K562 (cell line): ENCODE measurements around the gene PRPF8. TPM values are rescaled to one million over a fixed set of nuclear protein-coding genes. Genes with fewer than 3 reads are reported as not detected.
"Not testable (repeated sequence)": the region's sequence is repeated elsewhere in the genome, so short reads cannot be mapped to it uniquely, and the experiment has no call there.

Source experiments
- ATAC-seq: fragments of 200-7000 bp; cut with Tn5 transposase; 3 replicates; pipeline ENCODE4 v1.9.1; 2020; ENCODE audit warnings: moderate library complexity
- BruUV-seq: library from RNA; stranded (reverse); fragments of 400-500 nt; replicated peaks from 2 replicates; lab custom pipeline; 2021; lab: Mats Ljungman, UMichigan
- CTCF ChIA-PET: fragments of 300-600 bp; formaldehyde crosslinking; extraction: SDS; loops from one replicate; lab custom pipeline; 2021; ENCODE audit warnings: low intra/inter-chr PET ratio; lab: Yijun Ruan, JAX
- POLR2A ChIA-PET: fragments of 300-600, 350-650 bp; sonication (Branson Sonifier 250); formaldehyde crosslinking; extraction: SDS; loops from one replicate; lab custom pipeline; 2021; ENCODE audit warnings: antibody characterized with exemption, inconsistent platforms; lab: Yijun Ruan, JAX
- DNase-seq, 4 experiments: peaks; one replicate each; pipeline versions ENCODE4 v3.0.0 to v3.0.0-alpha.2; 2011 to 2018; ENCODE audit warnings: low spot score in 3 of 4, mixed read lengths in 3 of 4; ENCODE audit errors: extremely low read depth in 1 of 4
- FAIRE-seq: peaks from 2 replicates; lab custom pipeline; 2011; peaks lifted over from hg19 to GRCh38; lab: Jason Lieb, UNC
- H2AFZ ChIP-seq: 2 replicates; pipeline ENCODE4 v1.6.0; 2011; ENCODE audit warnings: low read depth, low read length, control low read depth, inconsistent platforms
- H3K27ac ChIP-seq: fragments of 200-600 bp; 3 replicates; pipeline ENCODE4 v1.8.0; 2011; ENCODE audit warnings: low read depth, mild to moderate bottlenecking, control low read depth, inconsistent platforms, low read length, moderate library complexity, mixed read lengths; ENCODE audit errors: extremely low read depth
- H3K27me3 ChIP-seq, 2 experiments: fragments of 300-600 bp in 1 of 2; 2 replicates in 1 of 2; 3 replicates in 1 of 2; pipeline versions ENCODE4 v1.6.0 to v1.8.0; 2011; ENCODE audit warnings: inconsistent platforms in 2 of 2, low read length in 2 of 2, mild to moderate bottlenecking in 1 of 2, mixed read lengths in 1 of 2, moderate library complexity in 1 of 2; ENCODE audit not compliant: control insufficient read depth in 2 of 2, insufficient read depth in 2 of 2
- H3K36me3 ChIP-seq: fragments of 300-600 bp; 3 replicates; pipeline ENCODE4 v1.8.0; 2011; ENCODE audit warnings: mild to moderate bottlenecking, low read length, inconsistent platforms; ENCODE audit not compliant: control insufficient read depth, insufficient read depth
- H3K4me1 ChIP-seq, 2 experiments: fragments of 200-600 bp in 1 of 2; replicated peaks in 1 of 2; 2 replicates in 1 of 2; 3 replicates in 1 of 2; pipeline versions ENCODE4 v1.5.1 to v1.8.0; 2011; ENCODE audit warnings: inconsistent platforms in 2 of 2, low read length in 2 of 2, mild to moderate bottlenecking in 1 of 2, mixed read lengths in 1 of 2, moderate library complexity in 1 of 2; ENCODE audit not compliant: control insufficient read depth in 2 of 2, insufficient read depth in 2 of 2
- H3K4me2 ChIP-seq: 2 replicates; pipeline ENCODE4 v1.6.1; 2011; ENCODE audit warnings: low read length, control low read depth, inconsistent platforms, mixed read lengths; ENCODE audit not compliant: insufficient read depth
- H3K4me3 ChIP-seq: fragments of 200-600 bp; sonication (generic), shearing (Covaris generic); 2 replicates; pipeline ENCODE4 v1.5.1; 2016; ENCODE audit warnings: control low read depth, inconsistent platforms
- H3K79me2 ChIP-seq: fragments of 200-600 bp; 3 replicates; pipeline ENCODE4 v1.8.0; 2011; ENCODE audit warnings: low read length, inconsistent platforms; ENCODE audit not compliant: control insufficient read depth, insufficient read depth
- H3K9ac ChIP-seq, 2 experiments: 2 replicates each; pipeline versions ENCODE4 v1.6.0 to v1.6.1; 2011; ENCODE audit warnings: low read depth in 2 of 2, low read length in 2 of 2, control low read depth in 1 of 2, inconsistent platforms in 1 of 2, mild to moderate bottlenecking in 1 of 2, mixed read lengths in 1 of 2; ENCODE audit not compliant: insufficient read depth in 1 of 2
- H3K9me1 ChIP-seq: one replicate; pipeline ENCODE4 v1.6.0; 2011; ENCODE audit warnings: inconsistent platforms, mild to moderate bottlenecking, low read length, moderate library complexity; ENCODE audit not compliant: control insufficient read depth, insufficient read depth
- H3K9me3 ChIP-seq: replicated peaks from 2 replicates; pipeline ENCODE4 v1.5.1; 2011; ENCODE audit warnings: low read depth, low read length, inconsistent platforms; ENCODE audit not compliant: control insufficient read depth, insufficient read depth
- H4K20me1 ChIP-seq: replicated peaks from 2 replicates; pipeline ENCODE4 v1.6.1; 2011; ENCODE audit warnings: low read length, inconsistent platforms, mixed read lengths; ENCODE audit not compliant: control insufficient read depth, insufficient read depth
- WGBS: fragments of 100-300 bp; shearing (Covaris generic); methylation state at CpG from one replicate; pipeline ENCODE4 v1.1.6; 2016; ENCODE audit warnings: low coverage, mixed read lengths; ENCODE audit not compliant: insufficient coverage; ENCODE audit errors: missing lambda C conversion rate; 5-methylcytosine and 5-hydroxymethylcytosine counted together
- in situ Hi-C: fragments of 300-500 bp; cut with MboI; formaldehyde crosslinking; loops from 4 replicates; pipeline ENCODE4 v1.15.0; 2018; ENCODE audit warnings: inconsistent platforms, mixed read lengths
- intact Hi-C: fragments of 100-400 bp; cut with micrococcal nuclease; formaldehyde crosslinking; loops from 2 replicates; pipeline ENCODE4 v1.14.2; 2022
- polyA plus RNA-seq, 8 experiments: library from polyadenylated mRNA; depleted of rRNA in 4 of 8; stranded (reverse) in 5 of 8; unstranded in 3 of 8; fragments of >200 nt; fragmentation: Nextera tagmentation in 2 of 8; fragmentation: Illumina TruSeq in 1 of 8; extraction: Ambion mirVana in 2 of 8; extraction: Trizol in 1 of 8; gene quantifications; 2 replicates each; pipeline versions ENCODE4 v1.2.1 to v1.2.3, GENCODE V29; 2011 to 2014; ENCODE audit warnings: inconsistent platforms in 1 of 8, missing spikeins in 1 of 8
- total RNA-seq, 7 experiments: library from RNA; depleted of rRNA in 6 of 7; stranded (reverse); fragments of >200 nt in 6 of 7; fragmentation: Illumina TruSeq in 2 of 7; extraction: Trizol in 2 of 7; gene quantifications; 2 replicates each; pipeline versions ENCODE4 v1.2.1 to v1.2.3, GENCODE V29; 2011 to 2021; ENCODE audit warnings: low replicate concordance in 1 of 7
- TF ChIP-seq, protein P1 (sequence below), 2 experiments: fragments of 450-650 bp; formaldehyde crosslinking in 1 of 2; IDR thresholded peaks; 2 replicates each; pipeline versions ENCODE4 v1.4.0 to v1.6.1; 2014 to 2020; ENCODE audit warnings: mild to moderate bottlenecking in 2 of 2, borderline replicate concordance in 1 of 2, low read depth in 1 of 2
- TF ChIP-seq, protein P2 (sequence below), 2 experiments: IDR thresholded peaks; 2 replicates each; pipeline ENCODE4 v1.6.1; 2011; ENCODE audit warnings: borderline replicate concordance in 1 of 2, control low read depth in 1 of 2, low read depth in 1 of 2, low read length in 1 of 2, mild to moderate bottlenecking in 1 of 2, mixed read lengths in 1 of 2, moderate library complexity in 1 of 2; ENCODE audit not compliant: insufficient read depth in 1 of 2, insufficient read length in 1 of 2, poor library complexity in 1 of 2, severe bottlenecking in 1 of 2; ENCODE audit errors: extremely low read depth in 1 of 2
- TF ChIP-seq, protein P3 (sequence below): sonication (generic); formaldehyde crosslinking; IDR thresholded peaks from 2 replicates; pipeline ENCODE4 v1.5.0; 2020; ENCODE audit warnings: missing genetic modification reagents

Gene PRPF8
- total and polyA plus RNA-seq, 9 of the 15 experiments (the other 6 are each of a cell fraction or from before 2014, with no cell fraction given), result 64.3 to 294 (median 85.9) TPM

DNA sequence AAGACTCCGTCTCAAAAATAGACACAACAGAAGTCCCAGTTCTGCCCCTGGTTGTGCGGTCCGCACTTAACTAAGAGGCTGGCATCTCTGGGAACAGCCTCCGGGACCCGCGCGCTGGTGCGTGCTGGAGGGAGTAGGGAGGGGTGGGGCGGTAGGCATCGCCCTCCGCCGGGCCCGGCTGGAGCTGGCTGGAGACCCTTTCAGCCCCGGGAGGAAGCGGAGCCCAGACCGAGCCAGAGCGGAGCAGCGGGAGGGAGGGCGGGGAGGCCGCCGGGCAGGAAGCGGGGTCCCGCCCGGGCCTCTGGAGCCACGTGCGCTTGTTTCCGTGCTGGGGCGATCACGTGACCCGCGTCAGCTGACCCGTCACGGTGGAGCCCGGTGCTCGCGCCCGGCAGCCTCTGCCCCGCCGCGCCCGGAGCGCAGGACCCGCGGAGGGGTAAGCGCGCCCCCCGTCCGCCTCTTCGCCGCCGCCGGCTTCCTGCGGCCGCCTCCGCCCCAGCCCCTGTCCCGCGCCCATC, 39.7 kb upstream of the PRPF8 start, which contains the start of gene WDR81 (continued):
- TF ChIP-seq, protein P1, sequence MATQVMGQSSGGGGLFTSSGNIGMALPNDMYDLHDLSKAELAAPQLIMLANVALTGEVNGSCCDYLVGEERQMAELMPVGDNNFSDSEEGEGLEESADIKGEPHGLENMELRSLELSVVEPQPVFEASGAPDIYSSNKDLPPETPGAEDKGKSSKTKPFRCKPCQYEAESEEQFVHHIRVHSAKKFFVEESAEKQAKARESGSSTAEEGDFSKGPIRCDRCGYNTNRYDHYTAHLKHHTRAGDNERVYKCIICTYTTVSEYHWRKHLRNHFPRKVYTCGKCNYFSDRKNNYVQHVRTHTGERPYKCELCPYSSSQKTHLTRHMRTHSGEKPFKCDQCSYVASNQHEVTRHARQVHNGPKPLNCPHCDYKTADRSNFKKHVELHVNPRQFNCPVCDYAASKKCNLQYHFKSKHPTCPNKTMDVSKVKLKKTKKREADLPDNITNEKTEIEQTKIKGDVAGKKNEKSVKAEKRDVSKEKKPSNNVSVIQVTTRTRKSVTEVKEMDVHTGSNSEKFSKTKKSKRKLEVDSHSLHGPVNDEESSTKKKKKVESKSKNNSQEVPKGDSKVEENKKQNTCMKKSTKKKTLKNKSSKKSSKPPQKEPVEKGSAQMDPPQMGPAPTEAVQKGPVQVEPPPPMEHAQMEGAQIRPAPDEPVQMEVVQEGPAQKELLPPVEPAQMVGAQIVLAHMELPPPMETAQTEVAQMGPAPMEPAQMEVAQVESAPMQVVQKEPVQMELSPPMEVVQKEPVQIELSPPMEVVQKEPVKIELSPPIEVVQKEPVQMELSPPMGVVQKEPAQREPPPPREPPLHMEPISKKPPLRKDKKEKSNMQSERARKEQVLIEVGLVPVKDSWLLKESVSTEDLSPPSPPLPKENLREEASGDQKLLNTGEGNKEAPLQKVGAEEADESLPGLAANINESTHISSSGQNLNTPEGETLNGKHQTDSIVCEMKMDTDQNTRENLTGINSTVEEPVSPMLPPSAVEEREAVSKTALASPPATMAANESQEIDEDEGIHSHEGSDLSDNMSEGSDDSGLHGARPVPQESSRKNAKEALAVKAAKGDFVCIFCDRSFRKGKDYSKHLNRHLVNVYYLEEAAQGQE (IDR thresholded peaks at IDR 0.05; ENCODE audit: borderline replicate concordance), result peak; percentile 85
- TF ChIP-seq, protein P1 (CRISPR knock-in tag; IDR thresholded peaks at IDR 0.05; ENCODE audit: low read depth), result no peak
- TF ChIP-seq, protein P2, sequence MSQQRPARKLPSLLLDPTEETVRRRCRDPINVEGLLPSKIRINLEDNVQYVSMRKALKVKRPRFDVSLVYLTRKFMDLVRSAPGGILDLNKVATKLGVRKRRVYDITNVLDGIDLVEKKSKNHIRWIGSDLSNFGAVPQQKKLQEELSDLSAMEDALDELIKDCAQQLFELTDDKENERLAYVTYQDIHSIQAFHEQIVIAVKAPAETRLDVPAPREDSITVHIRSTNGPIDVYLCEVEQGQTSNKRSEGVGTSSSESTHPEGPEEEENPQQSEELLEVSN (IDR thresholded peaks at IDR 0.05; ENCODE audit: borderline replicate concordance in 1 of 2, extremely low read depth in 1 of 2, insufficient read depth in 1 of 2, insufficient read length in 1 of 2, low read depth in 1 of 2, low read length in 1 of 2, poor library complexity in 1 of 2, severe bottlenecking in 1 of 2), result peak; percentile 86 to 98
- TF ChIP-seq, protein P3, sequence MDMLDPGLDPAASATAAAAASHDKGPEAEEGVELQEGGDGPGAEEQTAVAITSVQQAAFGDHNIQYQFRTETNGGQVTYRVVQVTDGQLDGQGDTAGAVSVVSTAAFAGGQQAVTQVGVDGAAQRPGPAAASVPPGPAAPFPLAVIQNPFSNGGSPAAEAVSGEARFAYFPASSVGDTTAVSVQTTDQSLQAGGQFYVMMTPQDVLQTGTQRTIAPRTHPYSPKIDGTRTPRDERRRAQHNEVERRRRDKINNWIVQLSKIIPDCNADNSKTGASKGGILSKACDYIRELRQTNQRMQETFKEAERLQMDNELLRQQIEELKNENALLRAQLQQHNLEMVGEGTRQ (CRISPR knock-in tag), result peak; percentile 96

DNA sequence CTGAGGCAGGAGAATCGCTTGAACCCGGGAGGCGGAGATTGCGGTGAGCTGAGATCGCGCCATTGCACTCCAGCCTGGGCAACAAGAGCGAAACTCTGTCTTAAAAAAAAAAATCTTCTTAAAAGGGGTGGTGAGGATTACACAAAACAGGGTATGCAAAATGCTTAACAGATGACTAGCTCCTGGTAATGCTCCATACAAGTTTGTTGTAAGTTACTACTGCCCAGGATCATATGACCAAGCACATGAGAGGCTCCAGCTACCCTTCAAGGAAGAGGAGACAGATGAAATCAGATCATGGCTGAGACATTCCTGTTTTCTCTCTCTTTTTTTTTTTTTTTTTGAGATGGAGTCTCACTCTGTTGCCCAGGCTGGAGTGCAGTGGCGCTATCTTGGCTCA, 37.4 kb upstream of the PRPF8 start:
- H3K9me3 ChIP-seq, H3K9me1 ChIP-seq, H2AFZ ChIP-seq, H3K27ac ChIP-seq, H3K36me3 ChIP-seq, H3K4me3 ChIP-seq, H3K4me2 ChIP-seq, in situ Hi-C loops, FAIRE-seq, H4K20me1 ChIP-seq, DNase-seq, H3K9ac ChIP-seq, ATAC-seq, BruUV-seq, H3K27me3 ChIP-seq: not testable (repeated sequence)
- WGBS, result 84% methylated on average over 5 of the region's 8 CpGs
- H3K79me2 ChIP-seq, result peaks cover 11% of the 10 kb centered on the region; the same call in 2 of the 3 replicates
- POLR2A ChIA-PET, result interaction anchor here (1.5 kb wide), 1 partner anchor 9 kb away, joined by 4 read pairs; no protein-coding TSS in a partner anchor
- CTCF ChIA-PET, result interaction anchor here (2.0 kb wide), 1 partner anchor 62 kb away, joined by 7 read pairs; no protein-coding TSS in a partner anchor
- intact Hi-C loops, result loop anchor here (5.0 kb wide), 1 partner anchor 60 kb away; no protein-coding TSS in a partner anchor
- peaks cover 22 to 47% of the 10 kb centered on the region in 2 experiments; a peak in 4 of 5 replicates for H3K4me1 ChIP-seq
